GM19023 (cell line): Measurements from ENCODE around the gene TTLL13.
A peak's percentile ranks its signal among the peaks of the same experiment; 100 is the strongest.
"Not testable (repeated sequence)": the region's sequence is repeated elsewhere in the genome, so short reads cannot be mapped to it uniquely, and the experiment has no call there.

ENCODE experiments used
- ATAC-seq: cut with Tn5 transposase; IDR thresholded peaks from one replicate; pipeline ENCODE4 v1.9.1; 2021; ENCODE audit warnings: mild to moderate bottlenecking, moderate library complexity; ENCODE audit not compliant: unreplicated experiment

Gene TTLL13

DNA sequence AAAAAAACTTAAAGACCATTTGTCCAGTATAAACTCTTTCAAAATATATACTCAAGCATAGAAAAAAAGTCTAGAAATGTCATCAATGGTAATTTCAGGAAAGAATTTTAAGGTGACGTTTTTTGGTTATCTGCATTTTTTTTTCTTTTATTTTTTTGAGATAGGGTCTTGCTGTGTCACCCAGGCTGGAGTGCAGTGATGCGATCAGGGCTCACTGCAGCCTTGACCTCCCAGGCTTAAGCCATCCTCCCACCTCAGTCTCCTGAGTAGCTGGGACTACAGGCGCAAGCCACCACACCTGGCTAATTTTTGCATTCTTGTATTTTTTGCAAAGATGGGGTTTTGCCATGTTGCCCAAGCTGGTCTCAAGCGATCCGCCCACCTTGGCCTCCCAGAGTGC, 31.4 kb downstream of the TTLL13 start:
- not testable (repeated sequence) for ATAC-seq

DNA sequence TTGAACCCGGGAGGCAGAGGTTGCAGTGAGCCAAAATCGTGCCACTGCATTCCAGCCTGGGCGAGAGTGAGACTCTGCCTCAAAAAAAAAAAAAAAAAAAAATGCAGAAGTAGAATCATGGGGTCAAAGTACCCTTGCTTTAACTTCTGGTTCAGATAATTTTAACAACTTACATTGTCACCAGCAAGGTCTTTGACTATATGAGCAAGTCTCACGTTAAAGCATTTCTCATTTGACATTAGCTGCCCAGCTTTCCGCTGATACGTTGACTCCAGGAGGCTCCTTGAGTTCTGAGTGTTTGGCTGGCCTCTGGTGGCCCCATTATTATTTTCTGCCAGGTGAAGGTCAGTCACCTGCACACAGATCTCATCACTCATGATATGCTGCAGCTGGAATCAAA, 32.3 kb downstream of the TTLL13 start:
- not testable (repeated sequence) for ATAC-seq

GRCh38 chr15:90286678-90287077, 37.3 kb downstream of the TTLL13 start:
- ATAC-seq, result no peak

DNA sequence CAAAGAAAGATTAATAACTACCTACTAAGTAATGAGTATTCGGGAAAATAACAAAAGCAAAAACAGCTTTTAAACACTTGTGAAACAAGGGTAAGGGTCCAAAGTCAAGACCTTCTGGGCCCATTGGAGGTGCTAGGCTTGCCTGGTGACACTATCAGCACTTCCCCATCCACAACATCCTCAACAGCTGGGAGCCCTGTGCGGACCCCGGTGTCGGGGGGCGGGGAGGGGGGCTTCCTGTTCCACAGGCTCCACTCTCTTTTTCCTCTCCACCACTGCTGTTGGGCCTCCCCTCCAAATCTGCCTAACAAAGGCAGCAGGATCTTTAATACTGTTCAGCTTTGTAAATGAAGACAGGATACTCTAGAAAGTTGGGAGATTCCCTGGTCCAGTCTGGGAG, 37.7 kb downstream of the TTLL13 start:
- no peak for ATAC-seq

GRCh38 chr15:90287946-90288345, 38.6 kb downstream of the TTLL13 start:
- ATAC-seq, result no peak

- no peak for ATAC-seq
Observed at GRCh38 chr15:90291679-90292356, 42.5 kb downstream of the TTLL13 start.

GRCh38 chr15:90293040-90293810, 43.9 kb downstream of the TTLL13 start:
- ATAC-seq, result not testable (repeated sequence)

- no peak for ATAC-seq
Observed at GRCh38 chr15:90294159-90294558, 44.8 kb downstream of the TTLL13 start.

- no peak for ATAC-seq
Observed at GRCh38 chr15:90294601-90295269, 45.4 kb downstream of the TTLL13 start.

- no peak for ATAC-seq
Observed at GRCh38 chr15:90295270-90295648, 45.9 kb downstream of the TTLL13 start.

GRCh38 chr15:90296316-90296884, 47.0 kb downstream of the TTLL13 start:
- not testable (repeated sequence) for ATAC-seq

DNA sequence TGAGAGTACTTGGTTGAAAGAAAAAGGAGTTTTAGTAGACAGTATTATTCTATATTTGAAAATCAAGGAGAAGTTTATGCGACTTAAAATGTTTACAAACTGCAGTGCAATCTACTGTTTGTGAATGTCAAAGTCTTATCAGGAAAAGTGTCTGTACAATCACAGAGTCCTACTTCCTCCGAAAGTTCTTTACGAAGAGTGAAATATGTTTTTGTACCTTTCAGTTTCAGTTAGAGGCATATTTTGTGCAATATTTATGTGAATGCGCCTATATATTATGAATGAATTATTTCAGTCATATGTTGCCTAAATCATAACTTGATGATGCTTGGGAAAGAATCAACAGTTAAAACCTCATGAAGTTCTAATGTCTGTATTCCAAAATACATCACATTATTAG, 47.7 kb downstream of the TTLL13 start:
- no peak for ATAC-seq

GRCh38 chr15:90300541-90300940, 51.2 kb downstream of the TTLL13 start:
- ATAC-seq, result no peak

- no peak for ATAC-seq
Observed at GRCh38 chr15:90300988-90301706, 51.8 kb downstream of the TTLL13 start.

- ATAC-seq, result no peak
Observed at GRCh38 chr15:90301707-90302300, 52.4 kb downstream of the TTLL13 start.

GRCh38 chr15:90305355-90305754, 56.0 kb downstream of the TTLL13 start:
- ATAC-seq, result not testable (repeated sequence)

DNA sequence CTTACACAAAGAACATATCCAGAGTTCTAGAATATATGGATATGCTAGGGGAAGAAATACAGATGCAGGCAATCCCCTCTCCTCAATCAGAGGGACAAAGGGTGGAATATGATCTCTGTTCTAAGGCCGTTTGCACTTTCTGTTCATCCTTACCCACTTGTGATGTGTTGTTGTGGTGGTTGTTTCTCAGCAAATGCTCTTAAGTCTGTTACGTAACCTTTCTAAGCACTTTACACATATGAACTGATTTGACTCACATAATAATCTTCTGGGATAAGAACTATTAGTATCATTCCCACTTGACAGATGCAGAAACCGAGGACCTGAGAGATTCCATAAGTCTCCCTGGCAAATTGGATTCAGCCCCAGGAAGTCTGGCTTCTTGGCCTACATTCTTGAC, 56.6 kb downstream of the TTLL13 start:
- no peak for ATAC-seq

DNA sequence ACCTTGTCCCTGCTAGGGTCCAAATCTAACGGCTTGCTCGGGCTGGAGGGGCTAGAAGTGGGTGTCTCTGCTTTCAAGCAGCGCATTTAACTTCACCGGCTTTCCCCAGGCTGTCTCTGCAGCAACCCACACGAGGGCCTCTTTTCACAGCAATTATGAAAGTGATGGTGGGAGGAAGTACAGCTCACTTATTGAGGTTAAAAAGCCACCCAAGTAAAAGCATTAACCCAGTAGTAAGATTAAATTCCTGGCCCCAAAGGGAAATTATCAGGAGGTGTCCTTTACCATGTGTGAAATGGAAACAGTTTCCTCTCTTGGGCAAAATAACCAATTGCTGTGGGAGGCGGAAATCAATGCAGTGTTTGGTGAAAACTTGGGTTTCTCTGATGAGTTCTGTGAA, 57.2 kb downstream of the TTLL13 start:
- peak; percentile 71 for ATAC-seq

DNA sequence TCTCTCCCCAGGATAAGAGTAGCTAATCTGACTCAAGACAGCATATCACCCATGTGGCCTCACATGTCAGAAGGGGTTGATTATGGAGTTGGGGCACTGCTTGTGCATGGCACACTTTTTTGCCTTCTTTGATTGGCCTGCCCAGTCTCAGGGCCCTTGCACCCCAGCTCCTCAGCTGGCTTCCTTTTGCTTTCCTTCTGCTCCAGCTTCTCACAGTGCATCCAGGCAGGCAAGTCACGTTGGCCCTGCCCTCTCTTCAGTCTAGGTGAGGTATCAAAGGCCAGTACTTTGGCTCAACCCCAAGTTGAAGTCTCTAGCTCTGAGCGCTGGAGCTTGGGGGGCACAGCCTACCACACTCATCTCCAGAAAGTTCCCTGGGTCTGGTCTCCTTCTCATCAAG, 58.3 kb downstream of the TTLL13 start:
- ATAC-seq, result no peak

GRCh38 chr15:90309020-90309419, 59.7 kb downstream of the TTLL13 start:
- ATAC-seq, result no peak
